Measurements from ENCODE around the gene REPS2. TPM values are rescaled to one million over a fixed set of nuclear protein-coding genes. Genes with fewer than 3 reads are reported as not detected.

The REPS2 gene
- total and polyA plus RNA-seq, 9 of the 15 experiments (the other 6 are each of a cell fraction or from before 2014, with no cell fraction given), result 0.01 to 0.07 (median 0.01) TPM; not detected in 3

DNA sequence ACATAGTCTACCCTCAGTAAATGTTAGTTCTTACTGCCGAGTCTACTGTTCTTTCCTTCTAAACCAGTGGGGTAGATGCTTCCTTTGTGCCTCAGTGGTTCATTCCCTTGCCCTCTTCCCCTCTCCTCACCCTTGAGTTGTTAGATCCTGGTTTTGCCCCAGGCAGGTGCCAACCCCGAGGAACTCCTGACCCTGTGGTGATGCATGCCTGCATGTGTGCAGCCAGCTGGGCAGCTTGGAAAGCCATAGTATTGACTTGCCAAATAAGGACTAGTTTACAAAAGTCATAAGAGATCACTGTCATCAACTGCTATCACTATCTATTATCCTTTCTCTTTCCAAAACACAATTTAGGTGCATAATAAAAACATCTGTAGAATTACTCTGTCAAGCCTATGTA is 50.9 kb downstream of the REPS2 start:
- no peaks in the 10 kb centered on the region for H3K36me3 ChIP-seq (ENCODE audit: control insufficient read depth, insufficient read depth, low read length)
- H2AFZ ChIP-seq (ENCODE audit: low read depth, low read length), result no peak overlapping the region
- TF ChIP-seq NCOA2 (IDR thresholded peaks at IDR 0.05; ENCODE audit: partially characterized antibody in 2 of 2), result no peak
- H3K9me3 ChIP-seq (replicated peaks; ENCODE audit: control insufficient read depth, insufficient read depth, low read depth, low read length), result no peaks in the 10 kb centered on the region
- H3K27me3 ChIP-seq (ENCODE audit: control insufficient read depth in 2 of 2, insufficient read depth in 2 of 2, low read length in 2 of 2), result no peaks in the 10 kb centered on the region
- H3K9ac ChIP-seq (ENCODE audit: insufficient read depth in 1 of 2, low read depth in 2 of 2, low read length in 2 of 2), result no peak overlapping the region
- H4K20me1 ChIP-seq (replicated peaks; ENCODE audit: control insufficient read depth, insufficient read depth, low read length), result no peaks in the 10 kb centered on the region
- FAIRE-seq (no peak), DNase-seq (ENCODE audit: extremely low read depth in 1 of 4, low spot score in 3 of 4) (no peak), ATAC-seq (no peak)
- H3K4me3 ChIP-seq, result no peak overlapping the region
- BruUV-seq (replicated peaks), result no TSS peak
- ChIA-PET CTCF (ENCODE audit: low intra/inter-chr PET ratio) (no interaction called here), POLR2A (no interaction called here)
- 0% methylated on average over 2 of the region's 2 CpGs for WGBS (ENCODE audit: insufficient coverage, low coverage, missing lambda C conversion rate)
- no peak overlapping the region for H3K27ac ChIP-seq (ENCODE audit: extremely low read depth, low read depth, low read length)
- H3K4me2 ChIP-seq (ENCODE audit: insufficient read depth, low read length), result no peak overlapping the region
- in situ Hi-C loops (cut with MboI) (no loop called here), intact Hi-C loops (cut with micrococcal nuclease) (no loop called here)
- H3K4me1 ChIP-seq (replicated peaks in 1 of 2; ENCODE audit: control insufficient read depth in 2 of 2, insufficient read depth in 2 of 2, low read length in 2 of 2), result no peaks in the 10 kb centered on the region
- no peaks in the 10 kb centered on the region for H3K79me2 ChIP-seq (ENCODE audit: control insufficient read depth, insufficient read depth, low read length)
- no peaks in the 10 kb centered on the region for H3K9me1 ChIP-seq (ENCODE audit: control insufficient read depth, insufficient read depth, low read length)

DNA sequence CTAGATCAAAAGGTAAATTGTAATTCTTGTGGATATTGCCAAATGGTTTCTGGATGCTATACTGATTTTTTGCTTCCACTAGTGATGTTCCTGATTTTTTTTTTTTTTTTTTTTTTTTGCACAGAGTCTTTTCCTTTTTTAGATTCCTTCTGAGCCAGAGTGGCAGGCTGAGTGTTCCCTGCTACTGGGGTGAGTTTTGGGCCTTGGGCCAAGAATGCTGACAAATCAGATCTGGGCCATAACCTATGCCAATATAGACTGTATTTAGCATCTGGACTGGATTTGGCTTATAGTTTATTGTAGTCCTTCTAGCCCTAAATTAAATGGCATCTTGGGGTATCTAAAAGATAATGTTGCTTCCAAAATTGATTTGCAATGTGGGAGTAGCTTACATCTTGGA is 52.8 kb downstream of the REPS2 start:
- no peak overlapping the region for H3K27ac ChIP-seq (ENCODE audit: extremely low read depth, low read depth, low read length)
- no peaks in the 10 kb centered on the region for H3K36me3 ChIP-seq (ENCODE audit: control insufficient read depth, insufficient read depth, low read length)
- H3K79me2 ChIP-seq (ENCODE audit: control insufficient read depth, insufficient read depth, low read length), result no peaks in the 10 kb centered on the region
- no peak overlapping the region for H2AFZ ChIP-seq (ENCODE audit: low read depth, low read length)
- H3K9me3 ChIP-seq (replicated peaks; ENCODE audit: control insufficient read depth, insufficient read depth, low read depth, low read length), result no peaks in the 10 kb centered on the region
- no peaks in the 10 kb centered on the region for H4K20me1 ChIP-seq (replicated peaks; ENCODE audit: control insufficient read depth, insufficient read depth, low read length)
- no peak for FAIRE-seq
- ATAC-seq, result no peak
- DNase-seq (ENCODE audit: extremely low read depth in 1 of 4, low spot score in 3 of 4), result no peak
- no peaks in the 10 kb centered on the region for H3K27me3 ChIP-seq (ENCODE audit: control insufficient read depth in 2 of 2, insufficient read depth in 2 of 2, low read length in 2 of 2)
- no peak overlapping the region for H3K4me2 ChIP-seq (ENCODE audit: insufficient read depth, low read length)
- no peak overlapping the region for H3K9ac ChIP-seq (ENCODE audit: insufficient read depth in 1 of 2, low read depth in 2 of 2, low read length in 2 of 2)
- no peaks in the 10 kb centered on the region for H3K9me1 ChIP-seq (ENCODE audit: control insufficient read depth, insufficient read depth, low read length)
- TF ChIP-seq C11orf30 (IDR thresholded peaks at IDR 0.05; ENCODE audit: low read depth), result 0 out of 2 replicates have a peak, but pooled peaks have one; percentile 11
- no peak for TF ChIP-seq HCFC1 (IDR thresholded peaks at IDR 0.05; ENCODE audit: low read depth, low read length)
- TF ChIP-seq NFIC (IDR thresholded peaks at IDR 0.05), result 0 out of 2 replicates have a peak, but pooled peaks have one; percentile 15
- TF ChIP-seq HLTF (IDR thresholded peaks at IDR 0.05), result no peak
- TF ChIP-seq TSC22D4 (tag; IDR thresholded peaks at IDR 0.05), result no peak
- TF ChIP-seq ARID3B (CRISPR knock-in tag; IDR thresholded peaks at IDR 0.05; ENCODE audit: borderline replicate concordance), result no peak
- TF ChIP-seq ZNF354B (CRISPR knock-in tag; IDR thresholded peaks at IDR 0.05), result no peak
- TF ChIP-seq SIX5 (IDR thresholded peaks at IDR 0.05; ENCODE audit: borderline replicate concordance in 1 of 2, insufficient read depth in 1 of 2, low read depth in 1 of 2, low read length in 2 of 2), result no peak
- no peak for TF ChIP-seq RAD51 (IDR thresholded peaks at IDR 0.05; ENCODE audit: borderline replicate concordance, low read depth)
- peak; percentile 27; the same call in 1 of the 2 replicates for TF ChIP-seq ZNF316 (IDR thresholded peaks at IDR 0.05)
- TF ChIP-seq ZNF644 (tag; IDR thresholded peaks at IDR 0.05; ENCODE audit: low read depth), result no peak
- no peaks in the 10 kb centered on the region for H3K4me1 ChIP-seq (replicated peaks in 1 of 2; ENCODE audit: control insufficient read depth in 2 of 2, insufficient read depth in 2 of 2, low read length in 2 of 2)
- intact Hi-C loops (cut with micrococcal nuclease) (no loop called here), in situ Hi-C loops (cut with MboI) (no loop called here)
- no peak overlapping the region for H3K4me3 ChIP-seq
- ChIA-PET CTCF (ENCODE audit: low intra/inter-chr PET ratio) (no interaction called here), POLR2A (interaction anchor here (0.7 kb wide), 1 partner anchor 584 kb away, joined by 3 read pairs; no protein-coding TSS in a partner anchor)
- BruUV-seq (replicated peaks), result no TSS peak
